Thyroid gland (tissue), 4 donors: ENCODE measurements around the gene DHX15.

Experiments
- POLR2A ChIP-seq, 2 donors: fragments of 450-650 bp; IDR thresholded peaks; one replicate each; pipeline ENCODE4 v1.6.1; 2017; ENCODE audit warnings: antibody characterized with exemption in 2 of 2, mild to moderate bottlenecking in 2 of 2, moderate library complexity in 1 of 2
- TF ChIP-seq, protein P1 (sequence below), 6 experiments: fragments of 200-600 bp in 3 of 6; fragments of 450-650 bp in 3 of 6; sonication (generic) in 3 of 6; IDR thresholded peaks; one replicate each; pipeline ENCODE4 v1.5.1; 2016 to 2019; ENCODE audit warnings: antibody characterized with exemption in 6 of 6, mild to moderate bottlenecking in 2 of 6, inconsistent platforms in 1 of 6, moderate library complexity in 1 of 6

GRCh38 chr4:24514808-24515207 lies 69.5 kb downstream of the DHX15 start:
- TF ChIP-seq, protein P1, sequence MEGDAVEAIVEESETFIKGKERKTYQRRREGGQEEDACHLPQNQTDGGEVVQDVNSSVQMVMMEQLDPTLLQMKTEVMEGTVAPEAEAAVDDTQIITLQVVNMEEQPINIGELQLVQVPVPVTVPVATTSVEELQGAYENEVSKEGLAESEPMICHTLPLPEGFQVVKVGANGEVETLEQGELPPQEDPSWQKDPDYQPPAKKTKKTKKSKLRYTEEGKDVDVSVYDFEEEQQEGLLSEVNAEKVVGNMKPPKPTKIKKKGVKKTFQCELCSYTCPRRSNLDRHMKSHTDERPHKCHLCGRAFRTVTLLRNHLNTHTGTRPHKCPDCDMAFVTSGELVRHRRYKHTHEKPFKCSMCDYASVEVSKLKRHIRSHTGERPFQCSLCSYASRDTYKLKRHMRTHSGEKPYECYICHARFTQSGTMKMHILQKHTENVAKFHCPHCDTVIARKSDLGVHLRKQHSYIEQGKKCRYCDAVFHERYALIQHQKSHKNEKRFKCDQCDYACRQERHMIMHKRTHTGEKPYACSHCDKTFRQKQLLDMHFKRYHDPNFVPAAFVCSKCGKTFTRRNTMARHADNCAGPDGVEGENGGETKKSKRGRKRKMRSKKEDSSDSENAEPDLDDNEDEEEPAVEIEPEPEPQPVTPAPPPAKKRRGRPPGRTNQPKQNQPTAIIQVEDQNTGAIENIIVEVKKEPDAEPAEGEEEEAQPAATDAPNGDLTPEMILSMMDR (IDR thresholded peaks at IDR 0.05), result peak in 1 of 6 experiments; percentile 7
- no peak for TF ChIP-seq POLR2A (IDR thresholded peaks at IDR 0.05)
